CD4-positive, alpha-beta T cell treated with Interleukin-6 for 4 hours (primary cell): ENCODE data around the gene ARF5.

Source experiments
- DNase-seq: peaks from one replicate; pipeline ENCODE4 v3.0.0-alpha.2; 2020; ENCODE audit warnings: mixed read lengths

ARF5 gene

DNA sequence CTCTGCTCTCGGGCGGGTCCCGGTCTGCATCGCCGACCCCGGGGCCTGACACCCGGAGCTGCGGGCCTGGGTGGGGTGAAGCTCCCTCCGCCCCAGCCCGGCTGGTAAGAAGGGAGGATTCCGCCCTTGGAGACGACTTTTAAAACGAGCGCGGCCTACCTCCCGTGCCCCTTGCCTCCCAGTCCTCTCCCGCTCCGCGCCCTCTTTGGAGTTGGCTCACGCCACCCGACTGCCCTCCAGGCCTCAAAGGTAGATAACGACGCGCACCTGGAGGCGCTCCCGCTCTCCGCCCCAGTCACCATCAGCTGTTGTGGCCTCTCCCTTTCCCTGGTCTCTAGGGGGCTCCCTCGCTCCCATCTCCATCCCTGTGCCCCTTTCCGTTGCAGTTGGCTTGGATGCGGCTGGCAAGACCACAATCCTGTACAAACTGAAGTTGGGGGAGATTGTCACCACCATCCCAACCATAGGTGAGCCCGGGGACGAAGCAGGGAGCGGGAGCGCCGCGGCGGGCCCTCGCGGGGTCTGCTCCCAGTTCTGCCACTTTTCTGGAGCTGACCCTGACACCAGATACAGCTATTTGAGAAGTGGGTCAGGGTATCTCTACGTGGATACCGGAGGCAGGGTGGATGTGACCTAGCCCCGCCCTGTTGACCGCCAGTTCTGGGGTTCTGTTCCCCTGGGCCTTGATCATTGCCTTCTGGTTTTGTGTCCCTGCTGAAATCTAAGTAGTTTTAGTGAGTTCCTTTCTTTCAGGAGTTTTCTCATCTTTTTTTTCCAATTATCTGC, 679 bp downstream of the ARF5 start:
- peak; percentile 46 for DNase-seq

DNA sequence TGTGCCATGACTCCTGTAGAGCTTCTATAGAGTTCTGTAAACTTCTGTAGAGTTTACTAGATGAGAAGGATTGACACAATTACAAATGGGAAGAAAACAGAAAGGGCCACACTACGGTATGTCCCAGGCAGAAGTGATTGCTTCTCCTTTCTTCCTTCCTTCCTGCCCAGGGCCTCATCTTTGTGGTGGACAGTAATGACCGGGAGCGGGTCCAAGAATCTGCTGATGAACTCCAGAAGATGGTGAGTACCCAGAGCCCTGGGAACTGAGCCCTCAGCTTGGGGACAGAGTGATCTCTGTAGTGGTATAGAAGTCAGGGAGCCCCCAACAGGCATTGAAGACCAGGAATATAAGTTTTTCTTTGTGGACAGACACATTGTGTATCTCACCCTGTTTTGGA, 1.7 kb downstream of the ARF5 start:
- no peak for DNase-seq

DNA sequence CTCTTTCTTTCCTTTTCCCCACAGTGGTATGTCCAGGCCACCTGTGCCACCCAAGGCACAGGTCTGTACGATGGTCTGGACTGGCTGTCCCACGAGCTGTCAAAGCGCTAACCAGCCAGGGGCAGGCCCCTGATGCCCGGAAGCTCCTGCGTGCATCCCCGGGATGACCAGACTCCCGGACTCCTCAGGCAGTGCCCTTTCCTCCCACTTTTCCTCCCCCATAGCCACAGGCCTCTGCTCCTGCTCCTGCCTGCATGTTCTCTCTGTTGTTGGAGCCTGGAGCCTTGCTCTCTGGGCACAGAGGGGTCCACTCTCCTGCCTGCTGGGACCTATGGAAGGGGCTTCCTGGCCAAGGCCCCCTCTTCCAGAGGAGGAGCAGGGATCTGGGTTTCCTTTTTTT, 3.0 kb downstream of the ARF5 start:
- DNase-seq = no peak

DNA sequence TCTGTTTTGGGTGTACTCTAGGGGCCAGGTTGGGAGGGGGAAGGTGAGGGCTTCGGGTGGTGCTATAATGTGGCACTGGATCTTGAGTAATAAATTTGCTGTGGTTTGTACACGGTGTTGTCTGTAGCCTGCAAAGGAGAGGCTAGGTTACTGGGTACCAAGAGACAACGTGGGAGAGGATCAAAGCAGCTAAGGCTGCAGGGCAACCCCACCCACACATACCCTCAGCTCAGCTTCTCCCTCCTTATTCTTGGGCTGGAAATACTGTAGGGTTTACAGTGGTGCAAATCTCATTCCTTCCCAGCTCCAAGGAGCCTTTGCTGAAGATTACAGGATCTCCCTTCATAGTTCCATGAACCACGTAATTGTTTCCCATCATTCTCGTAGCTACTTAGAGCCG, 3.4 kb downstream of the ARF5 start:
- DNase-seq = no peak

DNA sequence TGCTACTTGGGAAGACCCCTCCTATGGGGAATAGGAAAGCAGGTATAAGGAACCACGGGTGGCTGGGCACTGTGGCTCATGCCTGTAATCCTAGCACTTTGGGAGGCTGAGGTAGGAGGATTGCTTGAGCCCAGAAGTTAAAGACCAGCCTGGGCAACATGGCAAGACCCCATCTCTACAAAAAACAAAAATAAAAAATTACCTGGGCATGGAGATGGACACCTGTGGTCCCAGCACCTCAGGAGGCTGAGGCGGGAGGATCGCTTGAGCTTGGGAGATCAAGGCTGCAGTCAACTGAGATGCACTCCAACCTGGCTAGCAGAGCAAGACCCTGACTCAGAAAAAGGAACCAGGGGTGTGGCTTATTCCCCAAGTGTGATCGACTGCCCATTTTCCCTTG, 4.3 kb downstream of the ARF5 start:
- DNase-seq = no peak

DNA sequence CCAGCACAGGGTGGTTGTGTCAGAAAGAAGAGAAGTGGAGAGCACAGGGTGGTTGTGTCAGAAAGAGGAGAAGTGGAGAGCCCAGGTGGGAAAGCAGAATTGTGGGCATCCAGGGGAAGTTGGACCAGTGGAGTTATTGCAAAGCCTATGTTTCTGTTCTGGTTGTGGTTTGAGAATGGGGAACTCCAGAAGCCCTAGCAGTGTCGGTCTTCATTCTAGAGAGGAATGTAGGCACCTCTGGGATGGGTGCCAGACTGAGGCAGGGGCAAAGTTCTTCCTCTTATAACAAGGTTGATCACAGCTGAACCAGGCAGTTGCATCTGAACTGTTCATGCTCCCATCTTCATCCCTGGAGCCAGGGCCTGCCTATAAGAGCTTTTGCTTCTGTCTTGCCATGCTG, 6.3 kb downstream of the ARF5 start:
- DNase-seq = no peak

DNA sequence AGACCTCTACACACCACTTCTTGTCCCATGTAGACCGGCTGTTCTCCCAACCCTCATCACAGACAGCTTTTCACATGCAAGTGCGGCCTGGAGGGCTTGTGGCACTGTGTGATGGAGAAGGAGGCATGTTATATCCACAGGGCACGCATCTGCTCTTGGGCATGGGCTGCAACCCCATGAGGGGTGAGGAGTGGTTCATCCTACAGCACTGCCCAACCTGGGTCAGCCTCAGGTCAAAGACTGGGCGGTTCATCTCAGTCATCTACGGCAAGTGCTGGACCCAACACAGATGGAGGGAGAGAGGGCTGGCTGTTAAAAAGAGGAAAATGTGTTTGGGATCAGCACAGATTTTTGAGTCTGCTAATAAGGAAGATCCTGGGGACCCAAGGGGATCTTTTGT, 7.5 kb downstream of the ARF5 start:
- DNase-seq = no peak

DNA sequence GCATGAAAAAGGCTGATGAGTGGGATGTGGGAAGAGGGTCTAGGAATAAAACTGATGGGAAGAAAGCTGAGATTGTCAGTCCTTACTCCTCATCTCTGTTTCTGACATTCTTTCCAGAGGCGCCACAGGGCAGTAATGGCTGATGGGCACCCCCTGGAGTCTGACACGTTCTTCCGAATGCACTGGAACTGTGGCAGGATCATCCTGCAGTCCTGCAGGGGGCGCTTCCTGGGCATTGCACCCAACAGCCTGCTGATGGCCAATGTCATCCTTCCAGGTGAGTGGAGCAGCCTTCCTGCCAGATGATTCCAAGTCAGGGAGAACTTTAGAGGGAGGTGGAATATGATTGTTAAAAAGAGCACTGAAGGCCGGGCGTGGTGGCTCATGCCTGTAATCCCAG, 10.1 kb downstream of the ARF5 start:
- no peak for DNase-seq

DNA sequence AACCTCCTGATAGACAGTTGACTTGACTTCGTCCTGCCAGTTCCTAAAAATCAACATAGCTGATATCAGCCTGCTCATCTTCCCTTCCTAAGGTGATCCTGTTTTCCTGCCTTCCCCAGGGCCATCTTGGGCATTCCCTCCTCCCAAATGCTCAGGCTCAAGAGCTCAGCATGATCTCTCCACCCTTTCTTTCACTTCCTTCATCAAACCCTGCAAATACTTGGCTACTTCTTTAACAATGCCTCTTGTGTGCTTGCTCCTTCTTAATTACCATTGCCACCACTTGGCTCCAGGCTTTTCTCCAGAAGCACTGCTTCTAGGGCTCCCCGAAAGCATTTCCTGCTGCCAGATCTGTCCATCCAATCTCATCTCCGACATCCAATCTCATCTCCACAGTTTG, 12.7 kb downstream of the ARF5 start:
- DNase-seq = no peak

DNA sequence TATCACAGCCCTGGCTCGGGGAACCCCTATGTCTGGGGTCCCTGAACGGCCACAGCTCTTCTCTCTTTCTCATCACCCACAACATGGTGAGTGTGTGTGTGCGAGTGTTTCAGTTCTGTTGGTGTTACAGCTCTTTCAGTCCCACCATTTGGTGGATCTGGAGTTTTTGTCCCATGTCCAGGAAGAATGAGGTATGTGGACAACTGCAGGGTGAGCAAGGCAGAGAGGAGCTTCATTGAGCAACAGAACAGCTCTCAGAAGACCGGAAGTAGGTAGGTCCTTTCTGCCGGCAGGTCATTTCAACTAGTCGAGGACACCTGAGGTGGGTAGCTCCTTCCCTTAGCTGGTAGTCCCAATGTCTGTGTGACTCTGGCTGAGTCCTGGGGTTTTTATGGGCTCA, 20.2 kb downstream of the ARF5 start:
- DNase-seq = no peak

DNA sequence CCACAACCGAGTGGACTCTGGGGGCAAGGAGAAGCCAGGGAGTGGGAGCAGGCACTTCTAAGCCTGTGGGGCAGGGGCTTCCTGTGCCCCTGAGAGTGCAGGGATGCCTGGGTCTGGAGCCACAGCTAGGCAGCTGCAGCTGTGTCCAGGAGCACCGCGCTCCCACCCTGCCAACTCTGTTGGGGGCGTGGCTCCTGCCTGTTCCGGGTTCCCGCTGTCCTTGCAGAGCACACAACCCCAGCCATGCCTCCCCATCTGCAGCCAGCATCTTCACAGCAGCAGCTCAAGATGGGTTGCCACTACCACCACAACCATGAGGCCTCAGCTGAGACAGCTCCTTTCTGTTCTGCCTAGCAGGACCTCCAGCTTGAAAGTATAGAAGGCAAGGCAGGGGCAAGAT, 21.1 kb downstream of the ARF5 start:
- no peak for DNase-seq

DNA sequence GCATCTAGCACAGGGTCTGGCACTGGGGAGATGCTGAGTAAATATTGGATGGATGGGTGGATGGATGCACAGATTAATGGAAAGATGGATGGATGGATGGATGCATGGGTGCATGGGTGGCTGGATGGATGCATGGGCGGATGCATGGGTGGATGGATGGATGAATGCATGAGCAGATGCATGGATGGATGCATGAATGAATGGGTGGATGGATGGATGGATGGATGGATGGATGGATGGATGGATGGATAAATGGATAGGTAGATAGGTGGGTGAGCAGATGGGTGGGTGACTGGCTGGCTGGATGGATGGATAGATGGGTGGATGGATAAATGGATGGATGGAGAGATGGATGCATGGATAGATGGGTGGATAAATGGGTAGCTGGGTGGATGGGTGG, 24.1 kb downstream of the ARF5 start:
- DNase-seq = no peak

DNA sequence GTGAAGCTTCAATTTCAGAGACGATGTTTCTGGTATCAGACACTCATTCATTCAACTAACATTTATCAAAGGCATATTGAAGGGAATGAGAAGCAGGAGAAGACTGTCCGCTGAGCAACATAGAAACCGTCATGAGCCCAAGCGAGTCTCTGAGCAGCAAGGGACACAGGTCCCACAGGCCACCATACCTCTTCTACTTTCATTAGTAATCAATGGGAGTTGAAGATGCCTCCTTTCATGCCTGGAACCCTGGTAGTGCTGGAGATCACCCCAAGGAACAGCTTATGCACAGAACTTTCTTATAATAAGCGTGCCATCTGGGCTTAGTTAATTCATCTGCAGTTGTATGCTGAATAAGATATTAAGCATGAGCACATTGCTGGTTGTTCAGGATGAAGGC, 28.5 kb downstream of the ARF5 start:
- no peak for DNase-seq

DNA sequence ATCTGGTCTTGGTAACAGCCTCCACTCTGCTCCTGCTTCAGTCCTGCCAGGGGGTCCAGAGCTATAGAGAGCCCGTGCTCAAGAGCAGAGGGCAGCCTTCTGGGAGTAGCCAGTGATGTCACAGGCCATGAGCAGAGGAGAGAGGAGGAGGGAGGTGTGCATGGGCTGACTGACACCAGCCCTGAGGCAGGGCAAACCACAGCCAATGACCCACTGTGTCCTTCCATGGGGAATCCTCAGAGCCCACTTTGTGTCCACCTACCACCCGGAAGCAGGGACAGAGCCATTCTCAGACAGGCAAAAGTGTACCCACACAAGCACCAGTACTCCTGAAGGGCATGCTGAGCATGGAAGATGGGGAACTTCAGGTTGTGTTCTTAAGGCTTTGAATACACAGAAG, 29.8 kb downstream of the ARF5 start, which contains the start of gene PAX4:
Gene PAX4, minus strand, starts transcription at position 101 of the 400 bp plus-strand sequence. CDS start 2,214 bp downstream, outside the sequence.
- DNase-seq = no peak

DNA sequence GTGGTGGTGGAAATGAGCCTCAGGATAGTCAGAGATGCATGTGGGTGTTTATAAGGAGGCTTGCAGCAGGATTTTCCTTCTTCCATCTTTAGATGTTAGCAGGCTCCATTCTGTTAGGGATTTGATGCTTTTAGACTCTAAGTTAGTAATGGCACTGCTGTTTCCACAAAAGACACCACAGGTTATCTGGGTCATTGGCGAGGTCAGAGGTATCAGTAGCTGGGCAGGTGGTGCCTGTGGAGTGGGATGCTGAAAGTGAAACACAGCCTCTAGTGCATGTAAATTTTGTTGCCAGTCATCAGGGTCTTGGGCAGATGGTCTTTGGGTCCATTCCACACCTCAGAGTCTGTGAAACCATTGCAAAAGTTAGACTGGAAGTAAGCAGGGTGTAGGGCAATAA, 30.6 kb downstream of the ARF5 start:
- no peak for DNase-seq

DNA sequence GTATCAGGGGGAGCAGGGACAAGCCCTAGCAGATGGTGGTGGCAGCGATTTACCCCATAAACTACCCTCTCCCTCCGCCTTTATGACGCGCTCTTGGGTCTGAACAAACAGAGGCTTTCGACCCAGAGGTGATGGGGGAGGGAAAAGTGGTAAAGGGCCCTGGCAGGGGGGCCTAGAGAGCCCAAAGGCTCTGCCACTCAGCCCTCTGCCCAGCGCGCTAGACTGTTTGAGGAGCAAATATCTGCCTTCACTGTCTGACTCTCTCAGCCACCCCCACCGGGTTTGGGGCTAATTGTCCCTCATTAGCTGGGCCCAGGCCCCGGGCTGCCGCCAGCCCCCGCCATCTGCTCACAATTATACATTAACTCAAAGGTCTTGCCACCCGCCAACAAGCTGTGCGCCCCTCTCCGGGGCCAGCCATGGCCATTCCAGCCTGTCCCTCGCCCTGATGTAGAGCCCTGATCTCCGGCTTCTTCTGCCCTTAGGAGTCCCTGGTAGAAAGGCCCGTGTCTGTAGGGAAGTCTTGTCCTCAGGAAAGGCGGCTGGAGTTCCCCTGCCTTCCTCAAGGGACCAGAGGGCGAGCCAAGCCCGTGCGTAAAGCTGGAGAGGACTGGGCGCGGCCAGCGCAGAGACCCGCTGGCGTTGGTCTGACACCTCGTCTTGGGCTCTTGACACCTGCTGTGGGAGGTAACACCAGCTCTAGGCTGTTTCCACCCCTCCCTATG, 31.6 kb downstream of the ARF5 start:
- DNase-seq = no peak

DNA sequence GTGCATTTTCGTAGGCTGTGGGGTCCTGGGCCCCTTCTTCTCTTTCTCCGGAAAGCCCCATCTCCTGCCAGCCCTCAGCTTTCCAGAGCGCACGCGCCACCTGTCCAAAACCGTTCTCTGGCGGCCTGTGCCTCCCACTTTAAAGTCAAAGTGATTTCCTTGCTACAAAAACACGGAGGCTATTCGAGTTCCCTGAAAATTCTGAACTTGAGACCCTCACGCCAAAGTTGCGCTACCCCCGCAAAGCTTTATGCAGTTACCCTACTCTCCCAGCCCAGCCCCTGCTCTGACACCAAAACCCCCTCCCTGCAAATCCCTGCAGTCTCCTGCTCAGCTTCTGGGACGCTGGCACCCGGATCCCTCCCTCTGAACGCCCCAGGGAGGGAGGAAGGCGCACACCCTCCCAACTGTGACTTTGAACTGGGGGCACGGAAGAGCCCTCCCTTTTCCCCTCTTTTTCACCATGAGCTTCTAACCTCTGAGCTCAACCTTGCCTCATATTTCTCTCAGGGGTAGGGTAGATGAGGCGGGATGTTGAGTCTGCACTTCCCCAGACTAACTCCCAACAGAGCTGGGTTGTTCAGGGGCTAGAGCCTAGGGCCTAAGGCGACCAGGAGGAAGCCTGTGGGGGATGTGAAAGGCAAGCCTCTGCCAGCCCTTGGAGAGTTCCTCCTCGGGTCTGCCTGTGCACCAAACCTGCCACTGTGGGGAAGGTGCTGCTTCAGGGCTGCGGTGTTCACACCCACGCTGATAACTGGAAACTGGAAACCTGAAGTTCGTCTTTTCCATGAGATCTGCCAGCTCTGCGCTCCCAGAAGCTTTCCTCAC, 32.4 kb downstream of the ARF5 start:
- no peak for DNase-seq

DNA sequence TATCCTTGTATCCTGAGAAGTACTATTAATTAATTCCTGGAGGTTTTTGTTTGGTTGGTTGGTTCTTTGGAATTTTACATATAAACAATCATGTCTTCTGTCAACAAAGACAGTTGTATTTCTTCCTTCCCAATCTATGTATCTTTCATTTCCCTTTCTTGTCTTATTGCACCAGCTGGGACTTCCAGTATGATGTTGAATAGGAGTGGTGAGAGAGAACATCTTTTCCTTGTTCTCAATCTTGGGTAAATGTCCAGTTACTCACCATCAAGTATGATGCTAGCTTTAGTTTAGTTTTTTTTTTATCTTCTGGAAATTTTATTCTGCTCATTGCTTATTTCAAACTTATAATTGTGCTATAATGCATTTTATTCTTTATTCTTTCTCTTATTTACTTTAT, 37.1 kb downstream of the ARF5 start:
- DNase-seq = no peak

DNA sequence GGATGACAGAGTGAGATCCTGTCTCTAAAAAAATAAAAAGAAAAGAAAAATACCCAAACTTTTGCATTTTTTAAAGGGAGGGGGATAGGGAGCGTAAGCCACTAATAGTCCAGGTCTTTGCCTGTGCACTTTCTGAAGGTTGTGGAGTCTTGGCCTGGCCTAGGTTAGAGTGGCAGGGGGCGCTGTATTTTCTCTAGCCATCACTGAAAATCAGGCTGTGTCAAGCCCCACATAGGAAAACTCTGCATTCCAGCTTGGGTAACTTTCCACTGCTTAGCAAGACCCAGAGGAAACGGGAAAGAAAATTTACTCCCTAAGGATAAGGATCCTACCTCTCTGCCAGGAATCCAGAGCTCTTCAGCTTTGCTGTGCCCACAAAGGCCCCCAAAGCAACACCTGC, 40.2 kb downstream of the ARF5 start:
- DNase-seq = no peak

DNA sequence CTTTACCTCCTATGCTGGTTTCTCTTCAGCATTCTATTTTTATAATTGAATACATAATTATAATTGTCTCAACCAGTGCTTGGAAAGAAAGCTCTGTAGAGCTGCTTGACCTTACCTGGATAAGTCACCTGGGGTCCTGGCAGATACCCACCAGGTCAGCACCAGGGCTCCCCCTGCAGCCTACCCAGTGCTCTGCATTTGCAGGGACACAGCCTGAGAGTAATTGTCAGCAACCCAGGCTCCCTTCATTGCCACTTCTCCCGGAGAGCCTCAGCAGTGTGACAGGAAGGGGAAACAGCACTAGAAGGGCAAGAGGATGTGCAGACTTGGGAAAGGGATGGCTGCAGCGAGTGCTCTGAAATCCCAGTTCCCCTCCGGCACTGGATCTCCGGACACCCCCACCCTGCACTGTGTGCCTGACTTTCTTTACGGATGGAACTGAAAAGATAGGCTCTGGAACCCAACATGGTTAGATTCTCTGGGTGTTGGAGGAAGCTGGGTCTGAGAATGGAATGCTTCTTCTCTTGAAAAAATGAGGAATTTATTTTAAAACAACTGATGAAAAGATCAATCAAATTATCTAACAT, 41.1 kb downstream of the ARF5 start:
- peak; percentile 45 for DNase-seq

DNA sequence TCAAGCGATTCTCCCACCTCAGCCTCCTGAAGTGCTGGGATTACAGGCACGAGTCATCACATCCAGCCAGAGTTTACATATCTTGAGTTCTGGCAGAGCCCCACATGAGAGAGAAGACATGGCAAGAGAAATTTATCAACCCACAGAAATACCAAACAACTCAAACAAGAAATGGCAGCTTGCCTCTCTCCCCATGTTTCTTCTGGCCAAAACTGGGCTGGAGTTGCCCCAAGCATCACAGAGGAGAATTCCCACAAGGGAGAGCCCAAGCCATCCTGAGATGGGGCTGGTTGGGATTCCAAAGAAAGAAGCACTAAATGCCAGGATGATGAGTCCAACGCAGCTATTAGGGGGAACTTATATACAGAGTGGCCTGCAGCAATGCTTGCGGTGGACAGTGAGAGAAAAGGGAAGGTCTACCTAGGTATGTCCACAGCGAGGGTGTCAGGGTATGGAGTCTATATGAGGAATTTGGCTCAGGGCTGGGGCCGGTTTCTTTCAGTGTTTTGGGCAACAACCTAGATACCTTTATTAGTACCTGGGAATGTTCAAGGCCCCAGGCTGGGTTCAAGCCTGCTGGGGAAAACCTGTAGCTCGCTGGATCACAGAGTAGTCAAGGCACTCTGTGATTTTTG, 44.2 kb downstream of the ARF5 start:
- DNase-seq = no peak

DNA sequence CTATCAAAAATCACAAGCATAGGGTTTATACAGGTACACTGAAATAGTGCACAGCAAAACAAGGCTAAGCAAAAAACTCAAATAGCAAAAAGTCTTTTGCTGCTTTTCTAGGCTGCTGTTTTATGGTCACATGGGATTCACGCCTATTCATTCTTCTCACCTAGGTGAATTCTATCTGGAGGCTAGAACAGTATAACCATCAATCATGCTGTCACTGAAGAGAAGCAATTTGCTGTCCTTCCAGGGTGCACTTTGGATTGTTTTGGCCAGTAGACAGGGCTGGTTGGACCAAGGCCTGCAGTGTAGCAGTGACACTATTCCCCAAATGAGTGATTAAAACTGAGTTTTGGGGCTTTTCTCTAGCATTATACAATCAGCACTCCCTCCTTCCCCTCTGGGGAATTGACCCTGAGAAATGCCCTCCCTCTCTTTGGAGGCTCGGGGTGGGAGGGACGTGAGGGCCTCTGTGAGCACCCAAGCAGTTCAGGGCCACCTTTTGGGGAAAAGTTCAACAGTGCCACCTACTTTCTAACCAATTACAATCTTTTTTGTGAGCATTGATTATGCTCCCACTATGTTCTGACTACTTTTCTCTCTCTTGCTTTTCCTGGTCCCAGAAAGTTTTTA, 47.6 kb downstream of the ARF5 start:
- DNase-seq = no peak
